NCI-H524 treated with DMSO at 0.1 percent for 48 hours (cell line): Measurements from ENCODE around the gene RS1.

ENCODE experiments used
- DNase-seq: peaks from one replicate; lab custom pipeline; 2025; lab: John Stamatoyannopoulos, UW

RS1 gene

DNA sequence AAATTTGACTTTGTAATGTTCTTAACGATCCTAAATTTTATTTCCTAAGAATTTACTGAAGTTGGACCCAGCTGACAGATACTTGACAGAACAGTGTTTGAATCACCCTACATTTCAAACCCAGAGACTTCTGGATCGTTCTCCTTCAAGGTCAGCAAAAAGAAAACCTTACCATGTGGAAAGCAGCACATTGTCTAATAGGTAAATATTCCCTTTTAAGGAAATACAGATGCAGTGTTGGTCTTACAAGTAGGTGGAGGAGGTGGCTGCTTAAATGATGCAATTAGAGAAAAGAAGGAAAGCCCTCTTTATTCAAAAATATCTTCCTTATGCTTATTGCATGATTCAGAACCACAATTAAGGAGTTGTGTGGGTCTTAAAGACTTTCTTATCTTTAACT, 73.5 kb downstream of the RS1 start:
- DNase-seq = no peak

DNA sequence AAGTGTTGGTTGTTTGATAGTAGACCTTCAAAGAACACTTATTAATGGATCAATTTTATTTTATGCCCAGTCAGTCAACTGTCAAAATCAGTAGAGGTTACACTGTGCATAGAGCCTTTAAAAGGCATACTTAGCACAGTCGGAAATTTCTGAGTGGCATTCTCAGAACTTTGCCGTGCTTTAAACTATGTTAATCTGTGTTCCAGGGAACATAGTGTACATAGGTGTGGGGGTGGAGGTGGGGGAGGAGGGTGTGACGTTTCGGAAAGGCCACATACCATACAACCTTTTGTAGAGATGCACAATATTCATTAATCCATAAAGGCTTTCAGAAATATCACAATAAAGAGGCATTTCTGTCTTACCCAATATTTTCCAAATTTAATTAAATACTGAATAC, 75.8 kb downstream of the RS1 start:
- DNase-seq = no peak

DNA sequence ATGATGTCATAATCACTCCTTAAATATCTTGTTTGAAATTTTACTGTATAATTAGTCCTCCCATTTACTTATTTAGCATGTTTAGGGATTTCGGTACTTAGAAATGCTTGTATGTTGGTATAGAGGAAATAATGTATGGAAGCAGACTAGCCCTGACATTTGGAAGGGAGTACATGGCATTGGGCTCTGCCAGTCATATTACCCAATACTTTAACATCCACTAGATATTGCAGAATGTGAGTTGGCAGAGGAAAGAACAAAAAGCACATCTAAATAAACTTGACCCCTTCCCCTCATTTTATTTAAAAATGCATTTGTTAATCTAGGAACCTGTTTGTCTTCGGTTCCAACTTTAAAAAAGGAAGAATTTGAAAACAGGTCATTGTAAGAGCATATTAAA, 77.8 kb downstream of the RS1 start:
- no peak for DNase-seq

DNA sequence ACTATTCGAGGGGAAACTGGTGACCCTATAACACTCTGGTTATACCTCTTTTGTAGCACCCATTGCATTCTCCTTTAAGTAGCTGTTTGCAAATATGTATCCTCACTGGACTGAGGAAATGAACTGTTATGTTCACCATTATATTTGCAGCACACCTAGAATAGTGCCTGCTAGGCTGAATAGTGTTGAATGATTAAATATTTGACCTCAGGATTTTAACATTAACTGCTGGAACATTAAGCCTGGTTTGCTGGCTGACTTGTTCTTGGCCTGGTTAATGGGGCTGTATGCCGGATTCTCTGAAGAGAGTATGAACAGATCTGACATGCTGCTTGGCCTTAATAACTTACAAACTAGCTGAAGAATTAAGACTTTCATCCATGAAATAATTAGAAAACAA, 80.1 kb downstream of the RS1 start:
- no peak for DNase-seq
